GM12865 (cell line): ENCODE results near the gene LIX1.

Experiments used
- DNase-seq: peaks from one replicate; pipeline ENCODE4 v3.0.0; 2010; ENCODE audit warnings: low read depth
- H3K4me3 ChIP-seq: 2 replicates; pipeline ENCODE4 v1.5.1; 2011; ENCODE audit warnings: mild to moderate bottlenecking, low read depth, low read length, control low read depth
- CTCF ChIP-seq: IDR thresholded peaks from 2 replicates; pipeline ENCODE4 v1.5.1; 2011; ENCODE audit warnings: low read length, control low read depth, low read depth, inconsistent platforms; ENCODE audit not compliant: insufficient read depth; ENCODE audit errors: missing control alignments

Gene LIX1

GRCh38 chr5:97076098-97076497 is 66.3 kb downstream of the LIX1 start:
- no peak for TF ChIP-seq CTCF
- no peak overlapping the region for H3K4me3 ChIP-seq
- DNase-seq: no peak

DNA sequence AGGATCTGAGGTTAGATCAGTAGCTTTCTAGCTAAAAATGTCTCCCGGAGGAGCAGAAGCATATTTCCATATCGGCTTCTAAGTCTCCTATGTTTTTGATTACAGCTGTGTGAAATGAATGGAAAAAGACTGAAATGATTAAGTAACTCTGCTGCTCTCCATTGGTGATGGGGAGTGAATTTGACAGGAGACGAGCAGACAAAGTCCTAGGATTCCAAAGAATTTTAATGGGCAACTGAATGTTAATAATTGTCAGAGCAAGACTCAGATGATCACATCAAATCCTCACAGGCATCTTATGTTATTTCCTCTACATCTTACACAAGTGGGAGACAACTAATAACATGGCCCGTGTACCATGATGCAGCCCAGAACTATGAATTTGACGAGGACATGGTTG is 66.8 kb downstream of the LIX1 start:
- no peak for DNase-seq

DNA sequence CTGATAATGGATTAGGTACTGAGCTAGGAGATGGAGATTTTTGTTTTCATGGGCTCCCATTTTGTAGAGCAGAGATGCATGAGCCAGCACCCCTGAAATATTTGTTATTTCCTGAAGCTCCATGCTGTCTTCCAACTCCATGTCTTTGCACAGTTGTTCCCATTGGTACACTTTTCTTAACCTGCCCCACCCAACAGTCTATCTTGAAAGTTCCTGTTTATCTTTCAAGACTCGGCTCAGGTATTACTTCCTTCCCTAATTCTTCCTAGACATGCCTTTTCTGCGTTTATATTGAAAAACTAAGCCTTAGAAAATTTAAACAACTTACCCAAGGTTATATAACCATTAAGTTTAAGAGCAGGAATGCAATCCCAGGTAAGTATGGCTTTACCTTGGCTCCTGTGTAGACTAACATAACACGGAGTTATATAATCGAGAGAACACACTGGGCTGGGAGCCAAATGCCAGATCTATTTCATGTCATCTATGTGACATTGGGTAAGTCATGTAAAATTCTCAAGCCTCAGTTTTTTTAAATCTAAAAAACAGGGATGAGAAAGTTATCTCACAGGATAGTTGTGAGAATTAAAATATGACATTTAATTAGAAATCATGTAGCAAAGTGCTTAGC is 67.4 kb downstream of the LIX1 start:
- no peak overlapping the region for H3K4me3 ChIP-seq
- DNase-seq: no peak
- no peak for TF ChIP-seq CTCF

More for the DNA sequence above, 66.8 kb downstream of the LIX1 start:
- H3K4me3 ChIP-seq: no peak overlapping the region
- TF ChIP-seq CTCF: no peak

DNA sequence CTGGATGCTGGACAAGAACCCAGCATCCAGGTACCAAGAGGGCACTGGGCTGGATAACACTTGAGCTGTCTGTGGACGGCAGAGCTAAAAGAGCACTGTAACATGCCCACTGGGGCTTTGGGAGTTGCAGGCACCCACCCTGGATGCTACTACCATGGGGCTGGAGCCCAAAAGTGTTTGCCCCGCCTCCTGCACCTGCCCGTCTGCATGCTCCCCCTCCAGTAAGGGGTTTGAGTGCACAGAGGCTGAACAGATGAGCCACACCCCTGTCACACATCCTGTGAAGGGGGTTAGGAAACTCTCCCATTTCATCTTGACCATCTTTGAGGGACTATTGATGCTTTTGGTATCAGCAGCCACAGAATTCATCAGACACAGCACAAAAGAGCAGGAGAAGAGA is 69.0 kb downstream of the LIX1 start:
- TF ChIP-seq CTCF: no peak
- no peak for DNase-seq
- no peak overlapping the region for H3K4me3 ChIP-seq

GRCh38 chr5:97072696-97073095 is 69.7 kb downstream of the LIX1 start:
- H3K4me3 ChIP-seq: no peak overlapping the region
- no peak for TF ChIP-seq CTCF
- no peak for DNase-seq

DNA sequence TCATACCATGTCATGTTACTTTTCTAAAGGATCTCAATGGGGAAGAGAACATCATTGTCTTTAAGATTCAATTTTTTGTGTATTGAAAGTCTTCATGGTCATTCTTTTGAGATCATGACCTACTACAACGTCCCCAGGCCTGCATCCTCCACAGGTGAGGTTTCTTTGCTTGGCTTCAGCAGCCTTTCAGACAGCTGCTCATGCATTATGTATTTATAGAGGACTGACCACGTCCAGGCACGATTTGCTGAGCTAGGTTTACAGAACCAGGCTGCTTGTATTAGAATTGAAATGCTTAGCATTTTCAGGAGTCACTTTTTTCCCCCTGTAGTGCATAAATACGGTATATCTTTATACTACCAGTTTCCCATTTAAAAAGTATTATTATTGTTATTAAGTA is 70.4 kb downstream of the LIX1 start:
- no peak overlapping the region for H3K4me3 ChIP-seq
- no peak for TF ChIP-seq CTCF
- no peak for DNase-seq

DNA sequence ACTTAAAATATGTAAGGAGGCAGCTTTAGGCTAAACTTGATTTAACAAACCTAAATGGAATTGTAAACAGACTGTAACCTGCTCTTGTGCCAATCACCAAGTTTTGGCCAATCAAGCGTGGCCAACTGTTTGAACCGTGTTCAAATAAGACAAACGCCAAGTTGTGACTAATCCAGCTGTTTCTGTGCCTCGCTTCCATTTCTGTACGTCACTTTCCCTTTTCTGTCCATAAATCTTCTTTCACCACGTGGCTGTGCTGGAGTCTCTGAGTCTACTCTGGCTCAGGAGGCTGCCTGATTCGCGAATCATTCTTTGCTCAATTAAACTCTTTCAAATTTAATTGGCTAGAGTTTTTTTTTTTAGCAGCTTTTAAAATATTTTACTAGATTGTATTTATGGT is 71.3 kb downstream of the LIX1 start:
- TF ChIP-seq CTCF: no peak
- no peak for DNase-seq
- H3K4me3 ChIP-seq: no peak overlapping the region
